Measurements from ENCODE around the gene FCHSD2.

Gene FCHSD2

GRCh38 chr11:73171436-73172161 lies 29.5 kb upstream of the FCHSD2 start:
- DNase-seq = no peak

GRCh38 chr11:73170140-73170539 lies 28.0 kb upstream of the FCHSD2 start:
- DNase-seq = no peak

- no peak for DNase-seq
Observed at GRCh38 chr11:73168925-73169579, 26.9 kb upstream of the FCHSD2 start.

GRCh38 chr11:73167363-73167954 lies 25.3 kb upstream of the FCHSD2 start:
- DNase-seq = no peak

GRCh38 chr11:73164803-73165540 lies 22.9 kb upstream of the FCHSD2 start:
- DNase-seq = no peak

- no peak for DNase-seq
Observed at GRCh38 chr11:73163638-73164174, 21.6 kb upstream of the FCHSD2 start.

- no peak for DNase-seq
Observed at GRCh38 chr11:73162196-73162740, 20.1 kb upstream of the FCHSD2 start.

GRCh38 chr11:73160005-73160760 lies 18.1 kb upstream of the FCHSD2 start:
- DNase-seq = no peak

- no peak for DNase-seq
Observed at GRCh38 chr11:73159297-73159696, 17.2 kb upstream of the FCHSD2 start.

- no peak for DNase-seq
Observed at GRCh38 chr11:73158356-73159051, 16.4 kb upstream of the FCHSD2 start.

GRCh38 chr11:73157101-73158010 lies 15.2 kb upstream of the FCHSD2 start:
- no peak for DNase-seq

- DNase-seq = no peak
Observed at GRCh38 chr11:73156686-73157085, 14.6 kb upstream of the FCHSD2 start.

- DNase-seq = no peak
Observed at GRCh38 chr11:73156114-73156513, 14.0 kb upstream of the FCHSD2 start.

GRCh38 chr11:73155102-73155501 lies 13.0 kb upstream of the FCHSD2 start:
- DNase-seq = no peak

GRCh38 chr11:73154178-73154577 lies 12.1 kb upstream of the FCHSD2 start:
- DNase-seq = no peak

- DNase-seq = peak; percentile 15
Observed at GRCh38 chr11:73152861-73153483, 10.9 kb upstream of the FCHSD2 start.

GRCh38 chr11:73152086-73152853 lies 10.2 kb upstream of the FCHSD2 start:
- DNase-seq = no peak

- DNase-seq = no peak
Observed at GRCh38 chr11:73151416-73151815, 9.3 kb upstream of the FCHSD2 start.

GRCh38 chr11:73149105-73149504 lies 7.0 kb upstream of the FCHSD2 start:
- DNase-seq = no peak

Data from stimulated activated naive CD4-positive, alpha-beta T cell treated with Interleukin-2 at 50 U/mL for 16 hours (primary cell).